ENCODE results near the gene CRTC2. TPM values are rescaled to one million over a fixed set of nuclear protein-coding genes. Genes with fewer than 3 reads are reported as not detected.

The CRTC2 gene
- total and polyA plus RNA-seq, 2 of the 4 experiments (the other 2 are of a cell fraction): 2.7 to 20.1 TPM

DNA sequence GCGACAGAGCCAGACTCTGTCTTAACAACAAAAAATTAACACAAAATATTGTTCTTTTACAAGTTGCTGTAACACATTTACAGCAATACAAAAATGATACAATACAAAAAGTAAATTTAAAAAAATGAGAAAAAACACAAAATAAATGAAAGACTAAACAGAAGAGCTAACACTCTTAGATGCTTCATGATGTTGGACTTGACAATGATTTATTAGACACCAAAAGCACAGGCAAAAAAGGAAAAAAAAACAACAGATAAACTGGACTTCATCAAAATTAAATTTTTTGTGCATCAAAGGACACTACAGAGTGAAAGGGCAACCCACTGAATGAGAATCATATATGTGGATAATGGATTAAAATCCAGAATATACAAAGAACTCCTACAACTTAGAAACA lies 52.0 kb downstream of the CRTC2 start:
- Histone ChIP-seq H3K27me3 (ENCODE audit: control insufficient read depth, insufficient read depth, low read length) (no peaks in the 10 kb centered on the region), H2AFZ (replicated peaks; ENCODE audit: low read length, poor library complexity) (no peak overlapping the region), H3K56ac (ENCODE audit: extremely low read depth, insufficient read depth, low read length) (no peak overlapping the region), H3K23ac (ENCODE audit: low read depth, low read length) (no peak overlapping the region), H3K9me1 (ENCODE audit: insufficient read depth, low read length) (peaks cover 6% of the 10 kb centered on the region; the same call in 1 of the 2 replicates), H3K4me2 (ENCODE audit: low read depth, low read length) (no peak overlapping the region), H3K27ac (ENCODE audit: insufficient read depth, low read length) (no peak overlapping the region), H2AK5ac (ENCODE audit: low read depth, low read length) (no peak overlapping the region), H2BK120ac (ENCODE audit: low read depth, low read length) (no peak overlapping the region), H2AK9ac (replicated peaks; ENCODE audit: low read depth, low read length, poor library complexity) (no peak overlapping the region), H3K9ac (ENCODE audit: low read depth, low read length) (no peak overlapping the region), H4K8ac (ENCODE audit: low read depth in 2 of 2, low read length in 2 of 2) (no peak overlapping the region), H2BK15ac (ENCODE audit: low read depth, low read length) (no peak overlapping the region), H3K4me3 (ENCODE audit: insufficient read depth, low read depth, low read length) (no peak overlapping the region), H4K91ac (ENCODE audit: insufficient read depth, low read depth, low read length) (no peak overlapping the region), H3K4me1 (ENCODE audit: control insufficient read depth, insufficient read depth, low read length) (peaks cover 2% of the 10 kb centered on the region), H3K14ac (replicated peaks; ENCODE audit: low read depth, low read length) (no peak overlapping the region), H3K4ac (ENCODE audit: low read depth, low read length) (no peak overlapping the region), H3K36me3 (ENCODE audit: control insufficient read depth, insufficient read depth, low read length) (peaks cover 4% of the 10 kb centered on the region; the same call in 1 of the 2 replicates), H2BK5ac (ENCODE audit: low read depth, low read length, poor library complexity, severe bottlenecking) (no peak overlapping the region), H3K79me1 (ENCODE audit: low read depth in 1 of 2, low read length in 2 of 2) (peaks cover 23 to 65% of the 10 kb centered on the region in 2 experiments), H3K9me3 (ENCODE audit: control insufficient read depth, insufficient read depth, low read length) (no peaks in the 10 kb centered on the region), H4K20me1 (ENCODE audit: insufficient read depth, low read length) (peaks cover 39% of the 10 kb centered on the region), H2BK20ac (ENCODE audit: low read depth, low read length) (no peak overlapping the region), H3K18ac (ENCODE audit: low read depth, low read length) (no peak overlapping the region), H4K5ac (ENCODE audit: low read depth, low read length) (no peak overlapping the region)
- DNase-seq (no peak), ATAC-seq (ENCODE audit: low read depth) (no peak)
- BruUV-seq (replicated peaks): no TSS peak
- intact Hi-C loops (cut with micrococcal nuclease) (no loop called here), dilution Hi-C loops (cut with HindIII; ENCODE audit: low sequenced_read_pairs, unreplicated experiment) (loop anchor here (25.0 kb wide), 1 partner anchor 94 kb away; no protein-coding TSS in a partner anchor), in situ Hi-C loops (cut with MboI; ENCODE audit: low sequenced_read_pairs) (no loop called here)
- TF ChIP-seq MAZ (IDR thresholded peaks at IDR 0.05; ENCODE audit: borderline replicate concordance, low read depth, low read length) (no peak), FOS (IDR thresholded peaks at IDR 0.05; ENCODE audit: low read depth, low read length) (no peak), CEBPB (IDR thresholded peaks at IDR 0.05; ENCODE audit: low read depth, low read length) (no peak), NFE2L2 (IDR thresholded peaks at IDR 0.05; ENCODE audit: low read depth, low read length) (no peak), MAFK (IDR thresholded peaks at IDR 0.05; ENCODE audit: low read depth, low read length) (no peak), MXI1 (IDR thresholded peaks at IDR 0.05; ENCODE audit: borderline replicate concordance, low read depth, low read length) (no peak), BHLHE40 (IDR thresholded peaks at IDR 0.05; ENCODE audit: low read depth, low read length) (no peak), RCOR1 (IDR thresholded peaks at IDR 0.05; ENCODE audit: insufficient replicate concordance, low read length) (no peak), RAD21 (IDR thresholded peaks at IDR 0.05; ENCODE audit: low read length) (no peak), POLR2A (IDR thresholded peaks at IDR 0.05; ENCODE audit: low read depth, low read length) (no peak), SMC3 (IDR thresholded peaks at IDR 0.05; ENCODE audit: low read depth, low read length) (no peak), RFX5 (IDR thresholded peaks at IDR 0.05; ENCODE audit: low read depth, low read length) (no peak), CHD1 (IDR thresholded peaks at IDR 0.05; ENCODE audit: low read depth, low read length) (no peak)
- TF ChIP-seq, protein P1, sequence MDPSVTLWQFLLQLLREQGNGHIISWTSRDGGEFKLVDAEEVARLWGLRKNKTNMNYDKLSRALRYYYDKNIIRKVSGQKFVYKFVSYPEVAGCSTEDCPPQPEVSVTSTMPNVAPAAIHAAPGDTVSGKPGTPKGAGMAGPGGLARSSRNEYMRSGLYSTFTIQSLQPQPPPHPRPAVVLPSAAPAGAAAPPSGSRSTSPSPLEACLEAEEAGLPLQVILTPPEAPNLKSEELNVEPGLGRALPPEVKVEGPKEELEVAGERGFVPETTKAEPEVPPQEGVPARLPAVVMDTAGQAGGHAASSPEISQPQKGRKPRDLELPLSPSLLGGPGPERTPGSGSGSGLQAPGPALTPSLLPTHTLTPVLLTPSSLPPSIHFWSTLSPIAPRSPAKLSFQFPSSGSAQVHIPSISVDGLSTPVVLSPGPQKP (IDR thresholded peaks at IDR 0.05; ENCODE audit: borderline replicate concordance, low read depth, low read length): no peak
- TF ChIP-seq, protein P2, sequence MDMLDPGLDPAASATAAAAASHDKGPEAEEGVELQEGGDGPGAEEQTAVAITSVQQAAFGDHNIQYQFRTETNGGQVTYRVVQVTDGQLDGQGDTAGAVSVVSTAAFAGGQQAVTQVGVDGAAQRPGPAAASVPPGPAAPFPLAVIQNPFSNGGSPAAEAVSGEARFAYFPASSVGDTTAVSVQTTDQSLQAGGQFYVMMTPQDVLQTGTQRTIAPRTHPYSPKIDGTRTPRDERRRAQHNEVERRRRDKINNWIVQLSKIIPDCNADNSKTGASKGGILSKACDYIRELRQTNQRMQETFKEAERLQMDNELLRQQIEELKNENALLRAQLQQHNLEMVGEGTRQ (IDR thresholded peaks at IDR 0.05; ENCODE audit: low read depth, low read length): no peak
- TF ChIP-seq, protein P3, sequence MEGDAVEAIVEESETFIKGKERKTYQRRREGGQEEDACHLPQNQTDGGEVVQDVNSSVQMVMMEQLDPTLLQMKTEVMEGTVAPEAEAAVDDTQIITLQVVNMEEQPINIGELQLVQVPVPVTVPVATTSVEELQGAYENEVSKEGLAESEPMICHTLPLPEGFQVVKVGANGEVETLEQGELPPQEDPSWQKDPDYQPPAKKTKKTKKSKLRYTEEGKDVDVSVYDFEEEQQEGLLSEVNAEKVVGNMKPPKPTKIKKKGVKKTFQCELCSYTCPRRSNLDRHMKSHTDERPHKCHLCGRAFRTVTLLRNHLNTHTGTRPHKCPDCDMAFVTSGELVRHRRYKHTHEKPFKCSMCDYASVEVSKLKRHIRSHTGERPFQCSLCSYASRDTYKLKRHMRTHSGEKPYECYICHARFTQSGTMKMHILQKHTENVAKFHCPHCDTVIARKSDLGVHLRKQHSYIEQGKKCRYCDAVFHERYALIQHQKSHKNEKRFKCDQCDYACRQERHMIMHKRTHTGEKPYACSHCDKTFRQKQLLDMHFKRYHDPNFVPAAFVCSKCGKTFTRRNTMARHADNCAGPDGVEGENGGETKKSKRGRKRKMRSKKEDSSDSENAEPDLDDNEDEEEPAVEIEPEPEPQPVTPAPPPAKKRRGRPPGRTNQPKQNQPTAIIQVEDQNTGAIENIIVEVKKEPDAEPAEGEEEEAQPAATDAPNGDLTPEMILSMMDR (conservative IDR thresholded peaks at IDR 0.05; ENCODE audit: low read depth, low read length): no peak
- no CpG with 5 or more reads among the region's 1 CpG for WGBS, 2 experiments (ENCODE audit: extremely low coverage in 2 of 2, insufficient read length in 1 of 2)
- POLR2A ChIA-PET (ENCODE audit: unreplicated experiment): interaction anchor here (0.6 kb wide), 1 partner anchor 20 kb away, joined by 4 read pairs; no protein-coding TSS in a partner anchor
- CTCF ChIA-PET: no interaction called here

Data from IMR-90 (cell line).